Thoracic aorta (tissue), 2 donors: Measurements from ENCODE around the gene CLINT1. TPM values are rescaled to one million over a fixed set of nuclear protein-coding genes. Genes with fewer than 3 reads are reported as not detected.

Experiments used
- ATAC-seq: fragments of 150-250 bp; one replicate; pipeline ENCODE4 v1.8.0; 2017; ENCODE audit warnings: low read depth; ENCODE audit not compliant: insufficient number of reproducible peaks, low FRiP score
- DNase-seq: peaks from one replicate; pipeline ENCODE4 v3.0.0-alpha.2; 2020; ENCODE audit warnings: low spot score
- H3K27ac ChIP-seq, 2 donors: fragments of 200-600 bp; sonication (generic); 1 replicate in 1 of 2; 2 replicates in 1 of 2; pipeline ENCODE4 v1.5.1; 2016; ENCODE audit warnings: mild to moderate bottlenecking in 2 of 2, moderate library complexity in 2 of 2
- H3K27me3 ChIP-seq: fragments of 200-600 bp; sonication (generic); replicated peaks from 2 replicates; pipeline ENCODE4 v1.6.0; 2016; ENCODE audit warnings: mild to moderate bottlenecking; ENCODE audit not compliant: insufficient read depth
- H3K36me3 ChIP-seq: fragments of 200-600 bp; sonication (generic); one replicate; pipeline ENCODE4 v1.5.1; 2016
- H3K4me1 ChIP-seq, 2 donors: fragments of 200-600 bp; sonication (generic); 1 replicate in 1 of 2; 2 replicates in 1 of 2; pipeline versions ENCODE4 v1.5.1 to v1.6.0; 2016; ENCODE audit warnings: low read depth in 2 of 2, mild to moderate bottlenecking in 1 of 2; ENCODE audit not compliant: control insufficient read depth in 1 of 2
- H3K4me3 ChIP-seq: fragments of 200-600 bp; sonication (generic); 2 replicates; pipeline ENCODE4 v1.5.1; 2016; ENCODE audit warnings: mild to moderate bottlenecking
- H3K9me3 ChIP-seq: fragments of 200-600 bp; sonication (generic); 2 replicates; pipeline ENCODE4 v1.5.1; 2016
- total RNA-seq, 2 donors: library from RNA; depleted of rRNA; stranded (reverse); fragments of >200 nt; gene quantifications; one replicate each; pipeline versions ENCODE4 v1.1.0 to v1.2.3, GENCODE V29; 2016
- TF ChIP-seq, protein P1 (sequence below): fragments of 200-600 bp; sonication (generic); IDR thresholded peaks from one replicate; pipeline ENCODE4 v1.5.1; 2019; ENCODE audit warnings: antibody characterized with exemption

Gene CLINT1
- total RNA-seq, 2 donors from 2014 or later = 66.3 to 84.0 TPM

DNA sequence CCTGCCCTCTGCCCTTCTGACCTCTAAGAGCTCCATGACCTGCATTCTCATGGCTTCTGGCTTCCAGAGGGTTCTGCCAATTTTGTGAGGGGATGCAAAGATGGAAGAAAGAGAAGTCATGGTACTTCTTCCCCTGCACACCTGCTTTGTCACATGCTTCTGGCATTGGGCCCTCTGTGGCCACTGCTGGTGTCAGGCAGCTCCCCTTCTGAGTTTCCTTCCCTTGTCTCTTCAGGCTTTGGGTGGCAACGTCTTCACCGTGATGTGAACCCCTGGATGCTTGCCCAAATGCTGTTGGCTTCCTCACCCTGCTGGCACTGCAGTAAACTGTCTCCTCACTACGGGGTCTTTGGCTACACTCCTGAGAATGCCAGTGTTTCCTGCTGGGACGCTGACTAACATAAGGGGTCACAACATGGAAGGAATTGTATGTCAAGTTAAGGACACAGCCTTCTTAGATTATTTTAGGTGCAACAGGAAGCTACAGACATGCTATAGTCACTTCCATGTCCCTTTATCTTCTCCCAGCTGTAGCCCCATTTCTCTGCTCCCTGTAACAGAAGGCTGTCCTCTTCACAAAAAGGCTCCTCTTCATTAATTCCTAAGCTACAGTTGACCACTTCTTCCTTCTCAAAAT, 8.9 kb upstream of the CLINT1 start:
- DNase-seq = no peak
- no peaks in the 10 kb centered on the region for H3K4me1 ChIP-seq
- no peak overlapping the region for H3K27ac ChIP-seq
- H3K4me3 ChIP-seq = no peak overlapping the region
- ATAC-seq = no peak
- TF ChIP-seq, protein P1, sequence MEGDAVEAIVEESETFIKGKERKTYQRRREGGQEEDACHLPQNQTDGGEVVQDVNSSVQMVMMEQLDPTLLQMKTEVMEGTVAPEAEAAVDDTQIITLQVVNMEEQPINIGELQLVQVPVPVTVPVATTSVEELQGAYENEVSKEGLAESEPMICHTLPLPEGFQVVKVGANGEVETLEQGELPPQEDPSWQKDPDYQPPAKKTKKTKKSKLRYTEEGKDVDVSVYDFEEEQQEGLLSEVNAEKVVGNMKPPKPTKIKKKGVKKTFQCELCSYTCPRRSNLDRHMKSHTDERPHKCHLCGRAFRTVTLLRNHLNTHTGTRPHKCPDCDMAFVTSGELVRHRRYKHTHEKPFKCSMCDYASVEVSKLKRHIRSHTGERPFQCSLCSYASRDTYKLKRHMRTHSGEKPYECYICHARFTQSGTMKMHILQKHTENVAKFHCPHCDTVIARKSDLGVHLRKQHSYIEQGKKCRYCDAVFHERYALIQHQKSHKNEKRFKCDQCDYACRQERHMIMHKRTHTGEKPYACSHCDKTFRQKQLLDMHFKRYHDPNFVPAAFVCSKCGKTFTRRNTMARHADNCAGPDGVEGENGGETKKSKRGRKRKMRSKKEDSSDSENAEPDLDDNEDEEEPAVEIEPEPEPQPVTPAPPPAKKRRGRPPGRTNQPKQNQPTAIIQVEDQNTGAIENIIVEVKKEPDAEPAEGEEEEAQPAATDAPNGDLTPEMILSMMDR = no peak
- H3K36me3 ChIP-seq = no peaks in the 10 kb centered on the region
- H3K9me3 ChIP-seq = no peaks in the 10 kb centered on the region
- no peaks in the 10 kb centered on the region for H3K27me3 ChIP-seq

DNA sequence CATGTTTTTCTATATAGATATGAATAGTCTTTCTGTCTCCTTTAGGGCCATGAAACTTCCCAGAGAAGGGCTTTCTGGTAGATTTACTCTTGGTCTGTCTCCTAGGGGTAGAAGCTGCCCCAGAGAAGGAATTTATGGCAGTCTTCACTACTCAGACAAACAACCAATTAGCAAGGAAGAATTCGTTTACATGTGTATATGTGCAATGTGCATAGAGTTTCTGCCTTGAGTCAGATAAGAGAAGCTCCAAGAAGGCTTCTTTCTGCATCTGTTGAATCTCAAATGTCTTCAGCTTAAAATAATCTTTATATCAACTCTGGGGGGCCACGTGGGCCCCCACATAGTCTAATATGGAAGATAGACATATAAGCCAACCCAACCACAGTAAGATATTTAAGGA, 7.6 kb upstream of the CLINT1 start:
- no peaks in the 10 kb centered on the region for H3K27me3 ChIP-seq
- TF ChIP-seq, protein P1 = no peak
- no peak overlapping the region for H3K4me3 ChIP-seq
- DNase-seq (no peak), ATAC-seq (no peak)
- H3K27ac ChIP-seq = no peak overlapping the region
- H3K4me1 ChIP-seq = no peaks in the 10 kb centered on the region
- H3K9me3 ChIP-seq = no peaks in the 10 kb centered on the region
- no peaks in the 10 kb centered on the region for H3K36me3 ChIP-seq

DNA sequence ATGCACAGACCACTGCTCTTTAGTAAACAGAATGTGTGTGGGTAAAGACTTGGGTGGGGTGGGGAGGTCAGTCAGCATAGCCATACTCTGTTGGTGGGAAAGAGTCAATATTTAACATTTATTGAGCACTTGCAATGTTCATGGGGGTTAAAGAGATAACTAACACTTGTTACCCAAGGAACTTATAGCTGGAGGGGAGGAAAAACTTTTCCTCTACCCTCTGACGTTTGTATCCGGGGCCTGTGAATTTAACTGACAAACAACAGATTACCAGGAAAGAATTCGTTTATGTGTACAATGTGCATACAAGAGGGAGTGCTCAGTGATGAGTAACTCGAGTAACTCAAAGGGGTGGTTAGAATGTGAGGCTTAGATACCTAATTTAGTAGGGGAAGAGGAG, 6.8 kb upstream of the CLINT1 start:
- Histone ChIP-seq H3K27me3 (no peaks in the 10 kb centered on the region), H3K4me3 (no peak overlapping the region), H3K4me1 (no peaks in the 10 kb centered on the region), H3K9me3 (no peaks in the 10 kb centered on the region), H3K27ac (no peak overlapping the region), H3K36me3 (no peaks in the 10 kb centered on the region)
- TF ChIP-seq, protein P1 = no peak
- no peak for ATAC-seq
- DNase-seq = no peak

DNA sequence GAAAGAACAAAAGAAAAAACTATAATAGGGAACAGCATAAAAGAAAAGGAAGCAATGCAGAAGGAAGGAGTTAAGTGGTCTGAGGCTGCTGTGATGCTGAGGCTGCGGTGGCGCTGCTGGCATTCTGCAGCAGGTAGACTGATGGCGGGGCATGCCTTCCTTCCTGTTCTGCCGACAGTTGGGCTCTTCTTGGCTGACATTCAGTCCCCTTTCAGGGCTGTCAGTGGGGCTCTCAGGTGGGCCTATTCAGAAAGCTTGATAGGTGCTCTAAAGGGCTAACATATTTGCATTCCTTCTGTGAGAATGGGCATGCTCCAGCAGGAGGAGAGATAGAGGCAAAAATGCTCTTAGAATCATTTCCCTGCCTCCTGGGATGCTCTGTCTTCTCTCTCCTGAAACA, 5.1 kb upstream of the CLINT1 start:
- H3K4me3 ChIP-seq = no peak overlapping the region
- DNase-seq = no peak
- TF ChIP-seq, protein P1 = no peak

DNA sequence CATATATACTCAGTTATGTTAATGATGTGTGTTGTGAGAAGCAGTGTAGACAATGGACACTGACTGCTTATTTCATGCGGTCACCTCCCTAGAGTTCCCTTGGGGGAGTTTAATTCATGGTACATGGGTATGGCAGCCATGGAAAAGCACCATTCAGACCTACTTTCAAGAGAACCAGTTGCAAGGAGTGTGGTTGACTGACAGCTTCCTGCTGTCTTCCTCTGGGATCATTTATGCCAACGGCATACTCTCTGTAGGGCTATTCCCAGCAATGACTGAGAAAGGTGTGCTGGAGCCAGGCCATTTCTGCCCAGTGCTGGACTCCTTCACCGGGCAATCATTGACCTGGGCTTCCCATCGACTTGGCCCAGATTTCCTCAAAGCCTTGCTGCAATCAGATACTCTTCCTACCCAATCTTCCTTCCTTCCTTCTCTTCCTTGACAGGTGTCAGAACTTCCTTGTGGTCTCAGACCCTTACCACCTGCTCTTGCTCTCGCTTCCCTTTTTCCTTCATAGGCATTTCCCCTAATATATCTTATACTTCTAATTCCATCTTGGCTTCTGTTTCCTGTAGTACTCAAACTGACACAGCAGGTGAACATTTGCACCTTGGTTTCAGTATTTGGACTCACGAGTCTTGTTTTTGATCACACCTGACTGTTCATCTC, 3.4 kb upstream of the CLINT1 start:
- H3K4me3 ChIP-seq = no peak overlapping the region

More for the DNA sequence above, 5.1 kb upstream of the CLINT1 start:
- Histone ChIP-seq H3K4me1 (peaks cover 0 to 4% of the 10 kb centered on the region in 2 donors), H3K27ac (no peak overlapping the region), H3K36me3 (no peaks in the 10 kb centered on the region), H3K27me3 (no peaks in the 10 kb centered on the region), H3K9me3 (no peaks in the 10 kb centered on the region)
- ATAC-seq = no peak

More for the DNA sequence above, 3.4 kb upstream of the CLINT1 start:
- Histone ChIP-seq H3K36me3 (no peaks in the 10 kb centered on the region), H3K9me3 (no peaks in the 10 kb centered on the region), H3K4me1 (peaks cover 5 to 11% of the 10 kb centered on the region in 2 donors), H3K27ac (no peak overlapping the region), H3K27me3 (no peaks in the 10 kb centered on the region)
- TF ChIP-seq, protein P1 = no peak
- no peak for ATAC-seq
- no peak for DNase-seq
